HG03175 (cell line): ENCODE measurements around the gene SFXN2.
A peak's percentile ranks its signal among the peaks of the same experiment; 100 is the strongest.
"Not testable (repeated sequence)": the region's sequence is repeated elsewhere in the genome, so short reads cannot be mapped to it uniquely, and the experiment has no call there.

Experiments
- ATAC-seq: cut with Tn5 transposase; IDR thresholded peaks from one replicate; pipeline ENCODE4 v1.9.1; 2021; ENCODE audit warnings: mild to moderate bottlenecking, moderate library complexity; ENCODE audit not compliant: unreplicated experiment

The SFXN2 gene

DNA sequence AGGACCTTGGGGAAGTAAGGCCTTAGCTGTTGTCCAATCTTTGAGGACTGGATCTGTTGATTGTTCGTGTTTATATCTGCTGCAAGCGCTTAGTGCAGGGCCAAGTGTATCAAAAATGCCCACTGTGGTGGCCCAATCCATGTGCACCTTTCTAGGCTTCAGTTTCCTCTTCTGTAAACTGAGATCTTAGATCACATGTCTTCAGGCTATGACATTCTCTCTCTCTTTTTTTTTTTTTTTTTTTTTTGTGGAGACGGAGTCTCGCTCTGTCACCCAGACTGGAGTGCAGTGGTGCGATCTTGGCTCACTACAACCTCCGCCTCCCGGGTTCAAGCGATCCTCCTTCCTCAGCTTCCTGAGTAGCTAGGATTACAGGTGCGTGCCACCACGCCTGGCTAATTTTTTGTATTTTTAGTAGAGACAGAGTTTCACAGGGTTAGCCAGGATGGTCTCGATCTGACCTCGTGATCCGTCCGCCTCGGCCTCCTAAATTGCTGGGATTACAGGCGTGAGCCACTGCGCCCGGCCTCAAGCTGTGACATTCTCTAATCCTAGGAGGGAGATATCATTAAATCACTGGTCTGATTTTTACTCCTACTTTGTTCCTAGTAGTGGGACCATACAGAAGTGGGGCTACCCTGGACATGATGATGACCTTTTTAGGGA lies 2.6 kb downstream of the SFXN2 start:
- not testable (repeated sequence) for ATAC-seq

DNA sequence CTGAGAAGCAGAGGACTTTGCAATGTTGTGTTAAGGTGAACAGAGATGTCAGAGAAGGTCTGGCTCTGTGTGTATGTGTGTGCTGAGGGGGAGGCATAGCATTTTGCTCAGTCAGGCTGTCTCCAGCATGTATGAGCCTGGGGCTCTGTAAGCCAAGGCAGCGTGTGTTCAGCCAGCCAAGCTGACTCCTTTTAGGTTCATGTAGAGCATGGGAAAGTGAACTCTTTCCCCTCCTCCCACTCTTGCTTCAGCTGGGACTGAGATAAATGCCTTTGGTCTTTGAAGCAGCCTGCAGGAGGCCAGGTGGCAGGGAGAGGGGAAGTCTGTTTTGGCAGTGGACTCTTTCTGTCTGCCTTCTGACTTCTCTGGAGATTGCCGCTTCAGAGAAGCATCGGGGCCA lies 3.8 kb downstream of the SFXN2 start:
- no peak for ATAC-seq

DNA sequence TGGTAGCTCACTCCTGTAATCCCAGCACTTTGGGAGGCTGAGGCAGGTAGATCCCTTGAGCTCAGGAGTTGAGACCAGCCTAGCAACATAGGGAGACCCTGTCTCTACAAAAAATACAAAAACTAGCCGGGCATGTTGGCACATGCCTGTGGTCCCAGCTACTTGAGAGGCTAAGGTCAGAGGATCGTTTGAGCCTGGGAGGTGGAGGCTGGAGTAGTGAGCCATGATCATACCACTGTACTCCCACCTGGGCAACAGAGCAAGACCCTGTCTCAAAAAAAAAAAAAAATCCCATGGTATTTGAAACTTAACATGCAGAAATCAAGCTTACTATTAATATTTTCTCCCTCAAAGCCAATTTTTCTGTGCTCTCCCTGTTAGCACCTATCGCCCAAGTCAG lies 5.9 kb downstream of the SFXN2 start:
- no peak for ATAC-seq

DNA sequence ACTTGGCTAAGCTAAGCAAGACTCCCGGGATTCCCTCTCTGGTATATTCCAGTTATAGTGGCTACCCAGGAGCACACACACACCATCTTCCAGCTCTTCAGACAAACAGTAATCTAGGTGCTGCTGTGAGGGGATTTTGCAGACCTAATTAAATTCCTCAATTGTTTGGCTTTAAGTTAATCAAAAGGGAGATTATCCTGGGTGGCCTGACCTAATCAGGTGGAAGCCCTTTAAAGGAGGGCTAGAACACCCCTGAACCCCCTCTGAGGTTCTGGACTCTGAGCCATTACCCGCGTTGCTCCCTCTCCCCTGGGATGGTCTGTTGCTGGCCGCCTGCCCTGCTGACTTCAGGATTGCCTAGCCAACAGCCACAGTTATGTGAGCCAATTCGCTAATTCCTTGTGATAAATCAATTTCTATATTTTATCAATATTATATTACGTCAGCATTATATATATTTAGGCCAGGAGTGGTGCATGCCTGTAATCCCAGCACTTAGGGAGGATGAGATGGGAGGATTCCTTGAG lies 6.4 kb downstream of the SFXN2 start:
- ATAC-seq, result no peak

DNA sequence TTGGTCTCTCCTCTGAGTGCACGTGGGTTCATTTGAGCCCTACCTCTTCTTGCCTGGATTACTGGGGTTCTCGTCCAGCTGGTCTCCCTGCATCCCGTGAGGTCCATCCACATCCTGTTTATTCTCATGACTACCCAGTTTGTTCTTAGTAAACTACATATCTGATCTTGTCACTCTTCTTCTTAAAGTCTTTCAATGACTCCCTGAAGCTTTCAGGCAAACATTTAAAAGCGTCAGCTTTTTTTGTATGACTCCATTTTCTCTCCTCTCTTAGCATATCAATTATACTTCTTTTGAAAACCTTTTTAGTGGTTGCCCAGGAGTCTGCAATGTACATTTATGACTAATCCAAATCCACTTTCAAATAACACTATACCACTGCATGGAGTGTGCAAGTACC lies 7.5 kb downstream of the SFXN2 start:
- no peak for ATAC-seq

DNA sequence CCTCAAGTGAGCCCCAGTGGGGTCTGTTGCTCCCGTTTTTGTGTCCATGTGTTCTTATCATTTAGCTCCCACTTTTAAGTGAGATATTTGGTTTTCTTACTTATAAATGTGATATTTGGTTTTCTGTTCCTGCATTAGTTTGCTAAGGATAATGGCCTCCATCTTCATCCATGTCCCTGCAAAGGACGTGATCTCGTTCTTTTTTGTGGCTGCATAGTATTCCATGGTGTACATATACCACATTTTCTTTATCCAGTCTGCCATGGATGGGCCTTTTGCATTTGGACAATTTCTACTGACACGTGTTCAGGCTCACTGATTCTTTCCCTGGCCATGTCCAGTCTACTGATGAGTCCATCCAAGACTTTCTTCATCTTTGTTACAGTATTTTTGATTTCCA lies 9.6 kb downstream of the SFXN2 start:
- no peak for ATAC-seq

DNA sequence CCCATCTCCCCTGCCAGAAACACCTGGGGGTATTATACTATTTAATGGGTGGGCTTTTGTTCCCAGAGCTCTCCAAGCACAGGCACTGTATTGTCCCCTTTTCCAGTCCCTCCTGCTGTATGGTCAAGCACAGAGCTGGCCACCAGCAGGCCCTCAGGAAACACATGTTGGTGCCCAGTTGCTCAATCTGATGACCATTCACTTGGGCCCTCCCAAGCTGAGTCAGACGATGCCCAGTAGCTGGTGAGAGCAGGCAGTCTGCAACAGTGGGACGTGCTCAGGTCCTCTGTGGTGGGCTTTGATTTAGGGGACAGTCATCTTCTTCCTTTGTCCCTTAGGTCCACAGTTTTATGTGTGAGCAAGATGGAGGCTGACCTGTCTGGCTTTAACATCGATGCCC lies 11.8 kb downstream of the SFXN2 start:
- no peak for ATAC-seq

DNA sequence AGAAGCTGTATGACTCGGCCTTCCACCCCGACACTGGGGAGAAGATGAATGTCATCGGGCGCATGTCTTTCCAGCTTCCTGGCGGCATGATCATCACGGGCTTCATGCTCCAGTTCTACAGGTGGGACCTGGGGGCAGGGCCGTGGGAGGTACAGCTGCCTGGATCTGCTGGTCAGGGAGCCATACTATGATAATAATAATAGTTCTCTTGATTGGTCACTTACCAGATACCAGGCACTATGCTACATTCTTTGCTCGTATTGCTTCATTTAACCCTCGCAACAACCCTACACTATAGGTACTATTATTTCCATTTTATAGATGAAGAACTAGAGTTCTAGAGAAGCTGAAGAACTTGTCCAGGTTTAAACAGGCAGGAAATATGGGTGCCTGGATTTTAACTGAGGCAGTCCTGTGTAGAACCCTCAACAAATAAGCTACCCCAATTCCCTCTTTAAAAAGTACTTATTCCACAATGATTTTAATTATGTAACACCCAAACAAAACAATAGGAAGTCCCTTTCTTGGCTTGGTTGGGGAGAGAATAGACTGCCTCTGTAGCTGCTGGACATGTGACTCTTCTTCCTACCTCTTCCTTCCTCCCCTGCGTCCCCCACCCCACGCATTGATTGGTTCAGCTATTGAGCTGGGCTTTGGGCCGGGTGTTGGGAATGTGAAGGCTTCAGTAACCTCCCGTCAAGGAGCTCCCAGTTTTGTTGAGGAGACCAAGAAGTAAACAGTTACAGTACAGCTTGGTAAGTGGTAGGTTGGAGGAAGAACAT lies 12.8 kb downstream of the SFXN2 start:
- no peak for ATAC-seq

DNA sequence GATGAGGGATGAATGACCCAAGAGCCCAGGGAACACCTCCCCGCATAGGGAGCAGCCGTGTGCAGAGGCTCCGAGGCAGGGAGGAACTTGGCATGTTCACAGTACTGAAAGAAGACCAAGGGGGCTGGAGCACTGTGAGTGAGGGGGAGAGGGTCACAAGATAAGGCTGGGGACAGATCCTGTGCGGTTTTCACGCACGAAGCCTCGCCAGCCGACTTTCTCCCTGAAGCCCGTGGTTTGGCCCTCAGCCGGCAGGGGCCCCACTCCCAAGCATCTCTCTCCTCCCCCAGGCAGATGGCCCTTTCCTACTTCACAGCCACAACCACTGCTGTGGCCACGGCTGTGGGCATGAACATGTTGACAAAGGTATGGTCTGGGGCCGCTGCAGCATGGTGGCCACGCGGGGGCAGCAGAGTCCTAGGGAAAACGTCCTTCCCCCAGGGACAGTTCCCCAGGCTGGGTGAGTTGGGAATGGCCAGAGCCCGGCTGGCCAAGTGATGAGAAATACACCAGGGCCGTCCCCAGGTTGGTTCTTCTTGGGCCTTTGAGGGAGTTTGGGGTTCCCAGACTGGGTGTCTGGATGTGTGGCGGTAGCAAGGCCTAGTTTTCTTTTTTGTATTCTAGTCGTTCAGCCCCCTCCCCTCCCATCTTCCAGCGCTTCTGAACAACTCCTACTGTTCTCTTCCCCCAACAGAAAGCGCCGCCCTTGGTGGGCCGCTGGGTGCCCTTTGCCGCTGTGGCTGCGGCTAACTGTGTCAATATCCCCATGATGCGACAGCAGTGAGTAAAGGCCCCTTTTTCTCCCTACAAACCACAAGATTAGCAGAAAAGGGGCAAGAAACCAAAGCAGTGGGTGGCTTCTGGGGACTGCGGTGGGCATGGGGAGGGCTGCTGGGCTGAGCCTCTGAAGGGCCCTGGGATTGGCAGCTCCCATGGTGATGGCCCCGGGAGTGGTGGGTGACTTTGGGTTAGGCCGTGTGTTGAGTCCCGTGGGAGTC lies 14.9 kb downstream of the SFXN2 start:
- no peak for ATAC-seq

DNA sequence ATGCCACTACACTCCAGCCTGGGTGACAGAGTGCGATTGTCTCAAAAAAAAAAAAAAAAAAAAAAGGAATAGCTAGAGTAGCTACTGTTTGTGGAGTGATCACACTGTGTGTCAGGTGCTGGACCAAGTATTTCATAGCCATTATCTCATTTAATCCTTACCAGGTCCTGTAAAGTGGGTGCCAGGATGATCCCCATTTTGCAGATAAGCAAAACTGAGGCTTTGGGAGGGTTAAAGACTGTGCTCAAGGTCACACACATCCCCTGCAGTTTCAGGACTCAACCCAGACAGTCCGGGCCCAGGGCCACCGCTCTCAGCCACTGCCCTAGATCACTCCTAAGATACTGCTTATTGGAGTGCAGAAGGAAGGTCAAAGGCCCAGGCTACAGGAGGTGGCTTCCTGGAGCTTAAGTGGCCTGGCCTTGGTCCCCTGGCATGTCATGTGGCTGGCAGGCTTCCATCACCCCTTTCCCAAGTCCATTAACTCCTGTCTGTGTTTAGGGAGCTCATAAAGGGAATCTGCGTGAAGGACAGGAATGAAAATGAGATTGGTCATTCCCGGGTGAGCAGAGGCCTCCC lies 16.9 kb downstream of the SFXN2 start:
- ATAC-seq, result no peak

DNA sequence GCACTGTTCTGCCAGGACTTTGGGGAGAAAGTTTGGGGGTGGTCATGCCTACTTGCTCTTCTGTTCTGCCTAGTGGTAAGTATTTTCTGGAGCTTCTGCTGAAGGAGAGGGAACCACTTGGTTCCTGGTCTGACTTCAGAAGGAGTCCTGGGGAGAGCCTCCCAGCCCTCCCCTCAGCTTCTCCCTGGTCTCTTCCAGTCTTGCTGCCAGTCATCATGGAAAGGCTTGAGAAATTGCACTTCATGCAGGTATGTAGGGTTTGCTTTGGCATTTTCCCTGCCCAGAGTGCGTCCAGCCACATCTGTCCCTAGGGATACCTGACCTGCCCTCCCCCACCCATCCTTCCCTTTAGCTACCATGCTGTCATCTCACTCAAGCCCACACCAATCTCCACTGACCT lies 18.2 kb downstream of the SFXN2 start:
- no peak for ATAC-seq

DNA sequence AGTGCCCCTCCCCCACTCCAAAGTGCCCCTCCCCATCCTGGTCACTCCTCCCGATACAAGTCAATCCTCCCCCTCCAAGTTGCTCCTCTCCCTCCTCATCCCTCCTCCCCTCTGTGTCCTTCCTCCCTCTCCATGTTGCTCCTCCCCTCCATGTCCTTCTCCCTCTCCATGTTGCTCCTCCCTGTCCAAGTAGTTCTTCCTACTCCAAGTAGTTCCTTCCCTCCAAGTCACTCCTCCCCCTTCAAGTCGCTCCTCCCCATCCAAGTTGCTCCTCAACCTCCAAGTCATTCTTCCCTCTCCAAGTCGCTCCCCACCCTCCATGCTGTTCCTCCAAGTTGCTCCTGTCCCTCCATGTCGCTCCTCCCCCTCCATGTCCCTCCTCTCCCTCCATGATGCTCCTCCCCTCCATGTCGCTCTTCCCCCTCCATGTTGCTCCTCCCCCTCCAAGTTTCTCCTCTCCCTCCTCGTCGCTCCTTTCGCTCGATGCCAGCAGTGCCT lies 20.7 kb downstream of the SFXN2 start:
- no peak for ATAC-seq

DNA sequence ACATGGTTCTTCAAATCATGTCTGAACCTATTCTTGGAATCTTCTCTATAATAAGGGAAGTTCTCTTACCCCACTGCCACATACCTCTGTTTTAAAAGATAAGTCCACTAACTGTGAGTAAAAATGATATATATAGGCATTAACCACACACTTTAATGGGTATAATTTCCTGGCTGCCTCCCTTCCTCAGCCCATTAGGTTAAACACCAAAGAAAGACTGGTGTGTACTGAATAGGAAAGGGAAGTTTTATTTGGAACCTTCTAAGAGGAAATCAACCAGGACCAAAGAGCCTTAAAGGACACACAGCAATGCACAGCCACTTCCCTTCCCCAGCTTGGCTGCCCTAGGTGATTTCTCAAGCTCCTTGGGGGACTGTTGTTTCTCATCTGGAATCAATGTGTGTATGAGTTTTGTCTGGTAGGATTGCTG lies 24.3 kb downstream of the SFXN2 start:
- no peak for ATAC-seq

DNA sequence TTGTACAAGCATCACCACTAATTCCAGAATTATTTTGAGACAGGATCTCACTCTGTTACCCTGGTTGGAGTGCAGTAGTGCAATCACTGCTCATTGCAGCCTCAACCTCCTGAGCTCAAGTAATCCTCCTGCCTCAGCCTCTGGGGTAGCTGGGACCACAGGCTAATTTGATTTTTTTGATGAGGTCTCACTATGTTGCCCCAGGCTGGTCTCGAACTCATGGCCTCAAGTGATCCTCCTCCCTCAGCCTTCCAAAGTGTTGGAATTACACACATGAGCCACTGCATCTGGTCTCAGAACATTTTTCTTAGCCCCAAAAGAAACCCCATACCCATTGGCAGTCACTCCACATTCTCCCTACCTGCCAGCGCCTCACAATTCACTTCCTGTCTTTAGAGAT lies 25.8 kb downstream of the SFXN2 start:
- no peak for ATAC-seq

DNA sequence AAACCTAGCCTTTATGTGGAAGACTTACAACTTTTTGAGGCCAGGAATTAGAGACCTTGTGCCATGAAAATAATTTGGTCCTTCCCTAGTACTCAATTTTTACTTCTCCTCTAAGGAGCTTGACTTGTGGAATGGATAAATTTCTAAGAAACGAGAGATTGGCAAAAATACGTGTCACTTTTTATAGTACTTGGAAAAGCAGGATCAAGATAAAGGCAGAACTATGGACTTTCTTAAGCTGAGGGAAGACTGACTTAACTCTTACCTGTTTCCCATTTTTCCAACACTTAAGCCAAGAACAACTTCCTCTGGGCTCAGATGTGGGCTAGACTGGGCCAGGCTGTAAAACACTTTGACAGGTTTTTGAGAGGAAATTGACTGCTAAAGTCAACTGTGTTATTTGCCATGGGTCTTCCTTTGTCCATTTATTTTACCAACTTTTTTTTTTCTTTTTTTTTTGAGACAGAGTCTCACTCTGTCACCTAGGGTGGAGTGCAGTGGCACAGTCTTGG lies 27.3 kb downstream of the SFXN2 start:
- no peak for ATAC-seq

DNA sequence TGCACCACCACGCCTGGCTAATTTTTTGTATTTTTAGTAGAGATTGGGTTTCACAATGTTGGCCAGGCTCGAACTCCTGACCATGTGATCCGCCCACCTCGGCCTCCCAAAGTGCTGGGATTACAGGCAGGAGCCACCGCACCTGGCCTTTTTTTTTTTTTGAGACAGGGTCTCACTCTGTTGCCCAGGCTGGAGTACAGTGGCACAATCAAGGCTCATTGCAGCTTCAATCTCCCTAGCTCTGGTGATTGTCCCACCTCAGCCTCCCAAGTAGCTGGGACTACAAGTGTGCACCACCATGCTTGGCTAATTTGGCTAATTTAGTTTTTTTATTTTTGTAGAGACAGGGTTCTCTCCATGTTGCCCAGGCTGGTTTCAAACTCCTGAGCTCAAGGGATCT lies 27.9 kb downstream of the SFXN2 start:
- ATAC-seq, result not testable (repeated sequence)

DNA sequence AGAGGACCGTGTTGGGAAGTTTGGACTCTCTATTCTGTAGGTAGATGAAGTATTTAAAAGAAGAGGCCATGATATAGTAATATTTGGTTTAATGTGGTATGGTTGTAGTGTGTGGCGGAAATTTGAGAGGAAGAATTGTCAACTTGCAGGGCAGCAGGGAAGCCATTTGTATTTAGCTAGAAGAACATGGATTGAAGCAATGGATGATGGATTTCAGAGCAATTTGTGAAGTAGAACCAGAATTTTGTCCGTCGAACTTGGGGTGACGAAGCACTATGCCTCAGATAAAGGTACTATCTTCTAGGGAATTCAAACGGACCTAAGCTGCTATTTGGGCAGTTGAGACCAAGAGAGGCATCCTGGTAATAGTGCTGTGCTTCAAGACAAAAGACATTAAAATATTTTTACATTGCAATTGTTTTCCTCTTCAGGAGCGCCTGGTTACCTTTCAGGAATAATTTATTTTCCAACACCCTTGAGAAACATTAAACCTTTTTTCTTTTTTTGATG lies 28.7 kb downstream of the SFXN2 start:
- ATAC-seq, result peak; percentile 2

DNA sequence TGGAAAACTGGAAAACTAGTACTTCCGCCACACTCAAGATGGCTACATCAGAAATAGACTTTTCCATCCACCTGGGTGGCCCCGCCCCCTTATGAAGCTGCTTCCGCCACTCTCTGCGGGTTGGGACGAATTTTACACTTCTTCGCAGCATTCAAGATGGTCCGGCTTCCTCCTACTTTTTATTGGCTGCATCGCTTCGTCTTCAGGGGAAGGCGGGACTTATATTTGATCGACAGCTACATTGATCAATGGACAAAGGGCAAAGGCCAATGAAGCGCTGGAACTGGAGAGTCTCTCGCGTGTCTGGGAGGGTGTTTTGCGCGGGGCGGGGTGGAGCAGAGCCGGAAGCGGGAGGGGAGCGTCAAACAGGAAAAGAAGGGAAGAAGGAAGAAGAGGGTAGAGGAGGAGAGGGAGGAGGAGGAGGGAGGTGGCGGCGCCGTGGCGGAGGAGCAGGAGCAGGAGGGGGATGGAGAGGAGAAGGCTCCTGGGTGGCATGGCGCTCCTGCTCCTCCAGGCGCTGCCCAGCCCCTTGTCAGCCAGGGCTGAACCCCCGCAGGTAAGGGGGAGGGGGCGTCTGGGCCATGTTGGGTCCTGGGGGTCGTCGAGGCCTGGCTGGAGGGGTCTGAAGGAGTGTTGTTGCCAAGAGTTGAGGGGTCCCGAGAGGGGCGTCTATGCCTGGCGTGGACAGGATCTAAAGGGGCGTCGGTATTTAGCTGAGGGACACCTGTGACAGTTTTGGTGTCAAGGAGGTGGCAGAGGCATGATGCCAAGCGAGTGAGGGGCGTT lies 29.3 kb downstream of the SFXN2 start, which contains the start of gene WBP1L:
TSS of gene WBP1L (plus strand) at position 361 of the 786 bp plus-strand sequence. CDS start at position 467, 106 bp downstream.
- ATAC-seq, result peak; percentile 97

DNA sequence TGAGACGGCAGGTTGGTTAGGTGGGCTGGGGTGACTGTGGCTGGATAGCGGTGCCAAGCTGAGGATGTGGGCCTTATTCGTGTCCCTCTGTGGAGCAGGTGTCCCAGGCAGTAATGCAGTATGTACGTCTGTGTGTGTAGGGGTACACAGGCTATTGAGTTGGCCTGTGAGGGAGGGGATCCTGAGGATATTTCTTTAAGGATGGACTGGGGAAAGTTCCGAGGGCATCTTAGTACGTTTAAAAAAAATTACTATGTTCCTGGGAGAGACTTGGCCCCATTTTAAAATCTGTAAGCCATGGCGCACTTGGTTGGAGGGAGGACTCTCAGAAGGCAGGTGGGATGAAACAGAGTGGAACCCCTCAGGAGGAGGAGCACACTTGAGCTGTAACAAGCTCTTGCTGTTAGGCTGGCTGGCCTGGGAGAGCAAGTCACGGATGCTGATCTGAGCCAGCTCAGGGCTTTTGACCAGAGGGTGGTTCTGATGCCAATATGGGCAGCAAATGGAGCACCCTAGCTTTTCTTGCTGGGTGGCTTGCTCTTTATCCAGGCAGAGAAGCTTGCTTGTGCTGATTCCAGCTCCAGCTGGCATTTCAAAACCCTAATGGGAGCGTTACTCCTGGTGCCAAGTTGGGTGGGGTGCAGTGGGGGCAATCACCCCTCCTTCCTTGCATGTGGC lies 30.1 kb downstream of the SFXN2 start:
- ATAC-seq, result peak; percentile 9
